Skin epidermis (tissue), 12 donors: ENCODE results near the gene PSMD13.
A peak's percentile ranks its signal among the peaks of the same experiment; 100 is the strongest.

Source experiments
- H3K27ac ChIP-seq, 21 experiments: fragments of 200-600 bp; sonication (generic) in 11 of 21; one replicate each; pipeline ENCODE4 v1.5.0; 2020; ENCODE audit warnings: mild to moderate bottlenecking in 3 of 21, inconsistent platforms in 2 of 21, moderate library complexity in 2 of 21
- H3K4me3 ChIP-seq, 7 experiments: fragments of 200-600 bp; sonication (generic) in 2 of 7; one replicate each; pipeline ENCODE4 v1.5.0; 2020; ENCODE audit warnings: inconsistent platforms in 2 of 7, mild to moderate bottlenecking in 2 of 7, moderate library complexity in 1 of 7

The PSMD13 gene

GRCh38 chr11:283405-284104 lies 46.8 kb downstream of the PSMD13 start:
- H3K27ac ChIP-seq: no peak overlapping the region
- no peak overlapping the region for H3K4me3 ChIP-seq

GRCh38 chr11:284105-285020 lies 47.6 kb downstream of the PSMD13 start:
- Histone ChIP-seq H3K4me3 (no peak overlapping the region), H3K27ac (no peak overlapping the region)

- no peak overlapping the region for H3K4me3 ChIP-seq
- H3K27ac ChIP-seq: no peak overlapping the region
Measured at GRCh38 chr11:285021-285893, 48.5 kb downstream of the PSMD13 start.

- Histone ChIP-seq H3K4me3 (no peak overlapping the region), H3K27ac (no peak overlapping the region)
Measured at GRCh38 chr11:285894-286220, 49.1 kb downstream of the PSMD13 start.

- peak overlapping the region in 5 of 21 experiments; percentile 73 to 87 (median 84) for H3K27ac ChIP-seq
- peak overlapping the region in 6 of 7 experiments; percentile 3 to 64 (median 53) for H3K4me3 ChIP-seq
Measured at GRCh38 chr11:286977-287820, 50.4 kb downstream of the PSMD13 start.

- Histone ChIP-seq H3K27ac (peak overlapping the region in 20 of 21 experiments; percentile 35 to 87 (median 77)), H3K4me3 (peak overlapping the region; percentile 43 to 79 (median 55))
Measured at GRCh38 chr11:287821-288477, 51.2 kb downstream of the PSMD13 start.

GRCh38 chr11:288478-289397 lies 52.0 kb downstream of the PSMD13 start, which contains the start of gene PGGHG:
Gene PGGHG, plus strand, starts transcription at chr11:289126. Its CDS starts 691 bp downstream, at chr11:289817.
- peak within 1 kb of the TSS; percentile 44 to 87 (median 78) for H3K27ac ChIP-seq
- peak within 1 kb of the TSS; percentile 43 to 79 (median 55) for H3K4me3 ChIP-seq

GRCh38 chr11:289398-289711 lies 52.6 kb downstream of the PSMD13 start:
- Histone ChIP-seq H3K27ac (peak overlapping the region; percentile 44 to 87 (median 76)), H3K4me3 (peak overlapping the region; percentile 43 to 79 (median 55))

- peak overlapping the region in 16 of 21 experiments; percentile 54 to 87 (median 80) for H3K27ac ChIP-seq
- peak overlapping the region in 5 of 7 experiments; percentile 43 to 79 (median 55) for H3K4me3 ChIP-seq
Measured at GRCh38 chr11:289712-290620, 53.2 kb downstream of the PSMD13 start.

- Histone ChIP-seq H3K27ac (peak overlapping the region in 1 of 21 experiments; percentile 87), H3K4me3 (no peak overlapping the region)
Measured at GRCh38 chr11:290621-291231, 54.0 kb downstream of the PSMD13 start.

- Histone ChIP-seq H3K4me3 (no peak overlapping the region), H3K27ac (no peak overlapping the region)
Measured at GRCh38 chr11:291281-292210, 54.8 kb downstream of the PSMD13 start.

- H3K27ac ChIP-seq: no peak overlapping the region
- no peak overlapping the region for H3K4me3 ChIP-seq
Measured at GRCh38 chr11:292211-293121, 55.7 kb downstream of the PSMD13 start.

GRCh38 chr11:293271-293851 lies 56.6 kb downstream of the PSMD13 start:
- no peak overlapping the region for H3K4me3 ChIP-seq

More at GRCh38 chr11:293271-293851, 56.6 kb downstream of the PSMD13 start:
- H3K27ac ChIP-seq: no peak overlapping the region
